HCT116 (cell line): ENCODE data around the gene LRFN3. TPM values are rescaled to one million over a fixed set of nuclear protein-coding genes. Genes with fewer than 3 reads are reported as not detected.

Source experiments
- ATAC-seq: fragments of 200-7000 bp; cut with Tn5 transposase; 2 replicates; pipeline ENCODE4 v1.9.1; 2020; ENCODE audit warnings: mild to moderate bottlenecking, moderate library complexity
- BruUV-seq: library from RNA; stranded (reverse); fragments of 400-500 nt; replicated peaks from 2 replicates; lab custom pipeline; 2021; lab: Mats Ljungman, UMichigan
- CTCF ChIA-PET: fragments of 300-600 bp; sonication (Branson Sonifier 250); formaldehyde crosslinking; loops from one replicate; lab custom pipeline; 2021; ENCODE audit warnings: antibody characterized with exemption; lab: Charles Lee
- POLR2A ChIA-PET: fragments of 300-600, 350-600 bp; sonication (Branson Sonifier 250); formaldehyde crosslinking; loops from one replicate; lab custom pipeline; 2021; ENCODE audit warnings: antibody characterized with exemption; lab: Charles Lee
- RAD21 ChIA-PET, 2 experiments: fragments of 300-600 bp; sonication (Branson Sonifier 250); formaldehyde crosslinking; loops; one replicate each; lab custom pipeline; 2023; ENCODE audit warnings: low total read pairs in 2 of 2; ENCODE audit not compliant: uncharacterized antibody in 2 of 2, unreplicated experiment in 2 of 2, low non-redundant PET in 1 of 2; lab: Charles Lee
- DNase-seq: peaks from one replicate; pipeline ENCODE4 v3.0.0-alpha.2; 2010; ENCODE audit warnings: low read depth, low spot score
- H2AFZ ChIP-seq: fragments of 200-600 bp; shearing (Covaris generic), sonication (generic); 2 replicates; pipeline ENCODE4 v1.6.1; 2017; ENCODE audit warnings: low read depth, mixed run types, mixed read lengths, antibody characterized with exemption, low read length; ENCODE audit not compliant: poor library complexity, severe bottlenecking
- H3K27ac ChIP-seq: 2 replicates; pipeline ENCODE4 v1.5.1; 2012; ENCODE audit warnings: low read depth, low read length
- H3K27me3 ChIP-seq: fragments of 200-600 bp; sonication (generic); 2 replicates; pipeline ENCODE4 v1.6.1; 2016; ENCODE audit warnings: mixed run types, low read length, mixed read lengths; ENCODE audit not compliant: insufficient read depth
- H3K36me3 ChIP-seq, 2 experiments: fragments of 200-500 bp in 1 of 2; fragments of 200-600 bp in 1 of 2; sonication (Bioruptor generic) in 1 of 2; sonication (generic) in 1 of 2; 2 replicates each; pipeline versions ENCODE4 v1.5.1 to v1.6.1; 2014 to 2016; ENCODE audit warnings: low read length in 2 of 2, inconsistent platforms in 1 of 2, mixed read lengths in 1 of 2, mixed run types in 1 of 2; ENCODE audit not compliant: insufficient read depth in 2 of 2, control insufficient read depth in 1 of 2
- H3K4me1 ChIP-seq, 2 experiments: fragments of 200-600 bp in 1 of 2; sonication (generic) in 1 of 2; 2 replicates each; pipeline versions ENCODE4 v1.5.1 to v1.6.1; 2012 to 2017; ENCODE audit warnings: low read length in 2 of 2, inconsistent platforms in 1 of 2, mild to moderate bottlenecking in 1 of 2, mixed read lengths in 1 of 2, mixed run types in 1 of 2, moderate library complexity in 1 of 2; ENCODE audit not compliant: insufficient read depth in 2 of 2, control insufficient read depth in 1 of 2
- H3K4me2 ChIP-seq: fragments of 200-600 bp; sonication (generic); 2 replicates; pipeline ENCODE4 v1.6.1; 2017; ENCODE audit warnings: mixed run types, low read length, mixed read lengths
- H3K4me3 ChIP-seq, 2 experiments: fragments of 200-600 bp in 1 of 2; sonication (generic) in 1 of 2; replicated peaks in 1 of 2; 2 replicates each; pipeline ENCODE4 v1.5.1; 2011 to 2016; ENCODE audit warnings: low read length in 2 of 2, control low read depth in 1 of 2, low read depth in 1 of 2, mild to moderate bottlenecking in 1 of 2, mixed read lengths in 1 of 2, mixed run types in 1 of 2
- H3K79me2 ChIP-seq: fragments of 200-600 bp; sonication (generic); 2 replicates; pipeline ENCODE4 v1.6.1; 2017; ENCODE audit warnings: mild to moderate bottlenecking, mixed run types, low read length, moderate library complexity, mixed read lengths; ENCODE audit not compliant: insufficient read depth
- H3K9ac ChIP-seq: fragments of 200-600 bp; sonication (generic); 2 replicates; pipeline ENCODE4 v1.6.1; 2016; ENCODE audit warnings: low read length, mixed read lengths
- H3K9me2 ChIP-seq: fragments of 200-600 bp; sonication (generic), shearing (Covaris generic); 2 replicates; pipeline ENCODE4 v1.6.1; 2017; ENCODE audit warnings: mixed run types, mild to moderate bottlenecking, moderate library complexity; ENCODE audit not compliant: insufficient read depth
- H3K9me3 ChIP-seq, 2 experiments: fragments of 200-500 bp in 1 of 2; fragments of 200-600 bp in 1 of 2; sonication (Bioruptor generic) in 1 of 2; sonication (generic) in 1 of 2; 2 replicates each; pipeline ENCODE4 v1.6.1; 2014 to 2017; ENCODE audit warnings: low read length in 2 of 2, mixed read lengths in 2 of 2, inconsistent platforms in 1 of 2, low read depth in 1 of 2, mild to moderate bottlenecking in 1 of 2, mixed run types in 1 of 2, moderate library complexity in 1 of 2; ENCODE audit not compliant: control insufficient read depth in 1 of 2, insufficient read depth in 1 of 2
- H4K20me1 ChIP-seq: fragments of 200-600 bp; sonication (generic), shearing (Covaris generic); 2 replicates; pipeline ENCODE4 v1.6.1; 2017; ENCODE audit warnings: mixed run types, mild to moderate bottlenecking, moderate library complexity; ENCODE audit not compliant: insufficient read depth
- ATF3 ChIP-seq: IDR thresholded peaks from 2 replicates; pipeline ENCODE4 v1.6.1; 2012
- CBX3 ChIP-seq: IDR thresholded peaks from 2 replicates; pipeline ENCODE4 v1.6.1; 2012; ENCODE audit warnings: low read depth
- CEBPB ChIP-seq: IDR thresholded peaks from 2 replicates; pipeline ENCODE4 v1.6.1; 2012; ENCODE audit warnings: low read depth
- EGR1 ChIP-seq: IDR thresholded peaks from 2 replicates; pipeline ENCODE4 v1.6.1; 2012; ENCODE audit warnings: low read depth
- EZH2 ChIP-seq: fragments of 200-600 bp; sonication (generic); IDR thresholded peaks from 2 replicates; pipeline ENCODE4 v1.6.1; 2017; ENCODE audit warnings: antibody characterized with exemption, mixed run types
- JUND ChIP-seq: IDR thresholded peaks from 2 replicates; pipeline ENCODE4 v1.6.1; 2012
- RAD21 ChIP-seq: IDR thresholded peaks from 2 replicates; pipeline ENCODE4 v1.6.1; 2012; ENCODE audit warnings: low read depth, mild to moderate bottlenecking
- REST ChIP-seq: IDR thresholded peaks from 2 replicates; pipeline ENCODE4 v1.6.1; 2012; ENCODE audit warnings: low read depth
- SIN3A ChIP-seq: IDR thresholded peaks from 2 replicates; pipeline ENCODE4 v1.6.1; 2012; ENCODE audit warnings: low read depth
- SP1 ChIP-seq: IDR thresholded peaks from 2 replicates; pipeline ENCODE4 v1.6.1; 2012; ENCODE audit warnings: low read depth
- YY1 ChIP-seq: IDR thresholded peaks from 2 replicates; pipeline ENCODE4 v1.6.1; 2011; ENCODE audit warnings: low read length, low read depth, moderate library complexity, mild to moderate bottlenecking; ENCODE audit not compliant: insufficient replicate concordance; ENCODE audit errors: extremely low read depth
- ZBTB33 ChIP-seq: IDR thresholded peaks from 2 replicates; pipeline ENCODE4 v1.6.1; 2011; ENCODE audit warnings: mild to moderate bottlenecking, low read length, moderate library complexity; ENCODE audit not compliant: insufficient replicate concordance; ENCODE audit errors: extremely low read depth
- intact Hi-C: fragments of 100-400 bp; cut with micrococcal nuclease; formaldehyde crosslinking; loops from 2 replicates; pipeline ENCODE4 v1.10.0; 2022
- total RNA-seq: library from RNA; stranded (reverse); gene quantifications from one replicate; pipeline ENCODE4 v1.2.1, GENCODE V29; 2021; ENCODE audit not compliant: unreplicated experiment

Gene LRFN3
- total RNA-seq, 1 experiment from 2014 or later = 18.8 TPM

- Histone ChIP-seq H3K4me2 (no peak overlapping the region), H4K20me1 (no peaks in the 10 kb centered on the region), H3K36me3 (peaks cover 15 to 40% of the 10 kb centered on the region in 2 experiments; a peak in 3 of 4 replicates), H3K27ac (no peak overlapping the region), H2AFZ (no peak overlapping the region), H3K9ac (no peak overlapping the region), H3K9me2 (no peaks in the 10 kb centered on the region), H3K9me3 (no peaks in the 10 kb centered on the region), H3K4me1 (no peaks in the 10 kb centered on the region), H3K27me3 (no peaks in the 10 kb centered on the region), H3K4me3 (no peak overlapping the region), H3K79me2 (no peaks in the 10 kb centered on the region)
- TF ChIP-seq CBX3 = no peak
- no peak for TF ChIP-seq EZH2
- TF ChIP-seq EGR1 = no peak
- intact Hi-C loops = loop anchor here (10.0 kb wide), 1 partner anchor 168 kb away; the partner anchor contains the start of genes THAP8 and WDR62
- POLR2A ChIA-PET = no interaction called here
- BruUV-seq = TSS peak; percentile 14
- RAD21 ChIA-PET = no interaction called here
- no peak for DNase-seq
- ATAC-seq = no peak
- CTCF ChIA-PET = no interaction called here
Observed at GRCh38 chr19:35887197-35887596, 49.0 kb upstream of the LRFN3 start.

- CTCF ChIA-PET = interaction anchor here (1.4 kb wide), 1 partner anchor 44 kb away, joined by 3 read pairs; no protein-coding TSS in a partner anchor
- no peak for TF ChIP-seq CEBPB
- TF ChIP-seq SP1 = no peak
- no peak for TF ChIP-seq REST
- no peak for TF ChIP-seq YY1
- no peak for TF ChIP-seq ATF3
- no peak for TF ChIP-seq JUND
- no peak for TF ChIP-seq CBX3
- no peak for TF ChIP-seq EGR1
- TF ChIP-seq RAD21 = no peak
- TF ChIP-seq SIN3A = no peak
- no peak for TF ChIP-seq ZBTB33
Observed at GRCh38 chr19:35888398-35888797, 47.8 kb upstream of the LRFN3 start.

More at GRCh38 chr19:35888398-35888797, 47.8 kb upstream of the LRFN3 start:
- no TSS peak for BruUV-seq
- ChIA-PET POLR2A (no interaction called here), RAD21 (no interaction called here)
- ATAC-seq (no peak), DNase-seq (no peak)
- Histone ChIP-seq H3K9ac (no peak overlapping the region), H4K20me1 (no peaks in the 10 kb centered on the region), H3K27me3 (no peaks in the 10 kb centered on the region), H3K9me3 (no peaks in the 10 kb centered on the region), H2AFZ (no peak overlapping the region), H3K4me3 (no peak overlapping the region), H3K79me2 (no peaks in the 10 kb centered on the region), H3K27ac (no peak overlapping the region), H3K36me3 (peaks cover 24 to 40% of the 10 kb centered on the region in 2 experiments; a peak in 3 of 4 replicates), H3K9me2 (no peaks in the 10 kb centered on the region), H3K4me2 (no peak overlapping the region), H3K4me1 (no peaks in the 10 kb centered on the region)
- intact Hi-C loops = loop anchor here (10.0 kb wide), 1 partner anchor 166 kb away; the partner anchor contains the start of genes THAP8 and WDR62
